ENCODE results near the gene FRMPD2. TPM values are rescaled to one million over a fixed set of nuclear protein-coding genes. Genes with fewer than 3 reads are reported as not detected.

Gene FRMPD2
- total RNA-seq, 1 donor, result not detected

- no peak overlapping the region for H3K4me3 ChIP-seq (ENCODE audit: low read depth, low read length)
- no peak for DNase-seq (ENCODE audit: low read depth)
- TF ChIP-seq CTCF (IDR thresholded peaks at IDR 0.05; ENCODE audit: insufficient read depth, low read length), result no peak
Measured at GRCh38 chr10:48254750-48255512, 19.6 kb downstream of the FRMPD2 start.

- TF ChIP-seq CTCF (IDR thresholded peaks at IDR 0.05; ENCODE audit: insufficient read depth, low read length), result no peak
- DNase-seq (ENCODE audit: low read depth), result peak; percentile 10
- H3K4me3 ChIP-seq (ENCODE audit: low read depth, low read length), result no peak overlapping the region
Measured at GRCh38 chr10:48253970-48254657, 20.4 kb downstream of the FRMPD2 start.

- DNase-seq (ENCODE audit: low read depth), result no peak
- no peak for TF ChIP-seq CTCF (IDR thresholded peaks at IDR 0.05; ENCODE audit: insufficient read depth, low read length)
- H3K4me3 ChIP-seq (ENCODE audit: low read depth, low read length), result no peak overlapping the region
Measured at GRCh38 chr10:48252354-48252650, 22.2 kb downstream of the FRMPD2 start.

DNA sequence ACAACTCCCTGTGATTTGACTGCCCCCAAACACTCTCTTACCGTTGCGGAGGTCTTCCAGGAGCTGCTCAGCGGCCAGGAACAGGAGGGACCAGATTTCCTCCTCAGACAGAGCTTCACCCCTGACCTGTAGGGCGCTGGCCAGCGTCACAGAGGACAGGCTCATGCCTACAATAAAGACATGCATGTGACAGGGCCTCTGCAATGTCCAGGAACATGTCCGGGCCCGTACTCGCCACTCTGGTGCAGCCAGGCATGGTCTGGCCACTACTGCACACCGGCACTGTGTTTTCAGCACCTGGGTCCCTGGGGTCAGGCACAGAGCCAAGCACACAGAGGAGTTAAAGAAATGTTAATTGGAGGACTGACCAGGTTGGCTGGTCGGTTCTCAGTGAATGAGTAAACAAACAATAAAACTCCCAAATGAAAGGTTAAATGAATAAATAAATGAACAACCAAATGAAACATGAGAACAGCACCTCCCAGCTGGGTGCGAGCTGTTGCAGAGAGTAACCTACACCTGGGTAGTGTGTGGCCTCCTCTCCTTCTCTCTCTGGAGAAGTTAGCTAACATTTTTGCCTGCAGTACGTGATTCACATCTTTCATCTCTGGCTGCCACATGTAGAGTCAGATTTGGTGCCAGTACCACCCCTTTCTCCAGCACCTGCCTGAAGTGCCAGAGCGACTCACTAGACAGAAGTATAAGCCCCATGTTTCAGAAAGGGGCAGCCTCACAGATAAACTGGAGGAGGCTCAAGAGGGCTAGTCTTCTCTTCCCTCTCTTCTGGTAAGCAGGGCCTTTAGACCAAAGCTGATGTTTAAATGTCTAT lies 22.8 kb downstream of the FRMPD2 start:
- DNase-seq (ENCODE audit: low read depth), result no peak
- H3K4me3 ChIP-seq (ENCODE audit: low read depth, low read length), result no peak overlapping the region
- no peak for TF ChIP-seq CTCF (IDR thresholded peaks at IDR 0.05; ENCODE audit: insufficient read depth, low read length)

- TF ChIP-seq CTCF (IDR thresholded peaks at IDR 0.05; ENCODE audit: insufficient read depth, low read length), result no peak
- peak; percentile 18 for DNase-seq (ENCODE audit: low read depth)
- no peak overlapping the region for H3K4me3 ChIP-seq (ENCODE audit: low read depth, low read length)
Measured at GRCh38 chr10:48251152-48251524, 23.4 kb downstream of the FRMPD2 start.

- H3K4me3 ChIP-seq (ENCODE audit: low read depth, low read length), result no peak overlapping the region
- TF ChIP-seq CTCF (IDR thresholded peaks at IDR 0.05; ENCODE audit: insufficient read depth, low read length), result no peak
- no peak for DNase-seq (ENCODE audit: low read depth)
Measured at GRCh38 chr10:48249763-48250351, 24.6 kb downstream of the FRMPD2 start.
